Measurements from ENCODE around the gene SAXO1.
"Not testable (repeated sequence)": the region's sequence is repeated elsewhere in the genome, so short reads cannot be mapped to it uniquely, and the experiment has no call there.

SAXO1 gene

GRCh38 chr9:18941060-18941740 is 91.8 kb downstream of the SAXO1 start:
- Histone ChIP-seq H3K36me3 (ENCODE audit: low read depth) (no peaks in the 10 kb centered on the region), H3K4me3 (ENCODE audit: severe bottlenecking) (no peak overlapping the region), H3K27ac (ENCODE audit: poor library complexity, severe bottlenecking) (no peak overlapping the region), H3K4me1 (ENCODE audit: insufficient read depth, poor library complexity, severe bottlenecking) (no peaks in the 10 kb centered on the region), H3K27me3 (ENCODE audit: insufficient read depth, poor library complexity, severe bottlenecking) (no peaks in the 10 kb centered on the region), H3K9me3 (ENCODE audit: severe bottlenecking) (no peaks in the 10 kb centered on the region)
- no peak for DNase-seq (ENCODE audit: low spot score)
- ATAC-seq (ENCODE audit: low read depth): no peak
- no peak for TF ChIP-seq CTCF (IDR thresholded peaks at IDR 0.05; ENCODE audit: poor library complexity, severe bottlenecking)

- H3K27me3 ChIP-seq (ENCODE audit: insufficient read depth, poor library complexity, severe bottlenecking): no peaks in the 10 kb centered on the region
- no peaks in the 10 kb centered on the region for H3K4me1 ChIP-seq (ENCODE audit: insufficient read depth, poor library complexity, severe bottlenecking)
- no peak for TF ChIP-seq CTCF (IDR thresholded peaks at IDR 0.05; ENCODE audit: poor library complexity, severe bottlenecking)
- ATAC-seq (ENCODE audit: low read depth) (no peak), DNase-seq (ENCODE audit: low spot score) (no peak)
- H3K36me3 ChIP-seq (ENCODE audit: low read depth): no peaks in the 10 kb centered on the region
- no peaks in the 10 kb centered on the region for H3K9me3 ChIP-seq (ENCODE audit: severe bottlenecking)
- no peak overlapping the region for H3K4me3 ChIP-seq (ENCODE audit: severe bottlenecking)
- H3K27ac ChIP-seq (ENCODE audit: poor library complexity, severe bottlenecking): no peak overlapping the region
These were observed 93.1 kb downstream of the SAXO1 start for GRCh38 chr9:18939943-18940342.

- no peak for DNase-seq (ENCODE audit: low spot score)
- H3K4me3 ChIP-seq (ENCODE audit: severe bottlenecking): no peak overlapping the region
- H3K4me1 ChIP-seq (ENCODE audit: insufficient read depth, poor library complexity, severe bottlenecking): no peaks in the 10 kb centered on the region
- H3K27ac ChIP-seq (ENCODE audit: poor library complexity, severe bottlenecking): no peak overlapping the region
- no peaks in the 10 kb centered on the region for H3K9me3 ChIP-seq (ENCODE audit: severe bottlenecking)
- no peaks in the 10 kb centered on the region for H3K36me3 ChIP-seq (ENCODE audit: low read depth)
- no peak for TF ChIP-seq CTCF (IDR thresholded peaks at IDR 0.05; ENCODE audit: poor library complexity, severe bottlenecking)
- no peaks in the 10 kb centered on the region for H3K27me3 ChIP-seq (ENCODE audit: insufficient read depth, poor library complexity, severe bottlenecking)
- no peak for ATAC-seq (ENCODE audit: low read depth)
These were observed 96.7 kb downstream of the SAXO1 start for GRCh38 chr9:18936094-18936871.

GRCh38 chr9:18935541-18935940 is 97.5 kb downstream of the SAXO1 start:
- no peaks in the 10 kb centered on the region for H3K27me3 ChIP-seq (ENCODE audit: insufficient read depth, poor library complexity, severe bottlenecking)
- H3K4me3 ChIP-seq (ENCODE audit: severe bottlenecking): no peak overlapping the region
- H3K4me1 ChIP-seq (ENCODE audit: insufficient read depth, poor library complexity, severe bottlenecking): no peaks in the 10 kb centered on the region
- H3K9me3 ChIP-seq (ENCODE audit: severe bottlenecking): no peaks in the 10 kb centered on the region
- H3K27ac ChIP-seq (ENCODE audit: poor library complexity, severe bottlenecking): no peak overlapping the region
- no peaks in the 10 kb centered on the region for H3K36me3 ChIP-seq (ENCODE audit: low read depth)
- no peak for ATAC-seq (ENCODE audit: low read depth)
- TF ChIP-seq CTCF (IDR thresholded peaks at IDR 0.05; ENCODE audit: poor library complexity, severe bottlenecking): no peak
- DNase-seq (ENCODE audit: low spot score): no peak

GRCh38 chr9:18930611-18931010 is 102.4 kb downstream of the SAXO1 start:
- not testable (repeated sequence) for H3K4me3 ChIP-seq (ENCODE audit: severe bottlenecking); H3K4me1 ChIP-seq (ENCODE audit: insufficient read depth, poor library complexity, severe bottlenecking); ATAC-seq (ENCODE audit: low read depth); H3K27me3 ChIP-seq (ENCODE audit: insufficient read depth, poor library complexity, severe bottlenecking); H3K9me3 ChIP-seq (ENCODE audit: severe bottlenecking); H3K27ac ChIP-seq (ENCODE audit: poor library complexity, severe bottlenecking); H3K36me3 ChIP-seq (ENCODE audit: low read depth); DNase-seq (ENCODE audit: low spot score)

All from RWPE2 (cell line).